Measurements from ENCODE around the gene TMEM150A.
"Not testable (repeated sequence)": the region's sequence is repeated elsewhere in the genome, so short reads cannot be mapped to it uniquely, and the experiment has no call there.

The TMEM150A gene

DNA sequence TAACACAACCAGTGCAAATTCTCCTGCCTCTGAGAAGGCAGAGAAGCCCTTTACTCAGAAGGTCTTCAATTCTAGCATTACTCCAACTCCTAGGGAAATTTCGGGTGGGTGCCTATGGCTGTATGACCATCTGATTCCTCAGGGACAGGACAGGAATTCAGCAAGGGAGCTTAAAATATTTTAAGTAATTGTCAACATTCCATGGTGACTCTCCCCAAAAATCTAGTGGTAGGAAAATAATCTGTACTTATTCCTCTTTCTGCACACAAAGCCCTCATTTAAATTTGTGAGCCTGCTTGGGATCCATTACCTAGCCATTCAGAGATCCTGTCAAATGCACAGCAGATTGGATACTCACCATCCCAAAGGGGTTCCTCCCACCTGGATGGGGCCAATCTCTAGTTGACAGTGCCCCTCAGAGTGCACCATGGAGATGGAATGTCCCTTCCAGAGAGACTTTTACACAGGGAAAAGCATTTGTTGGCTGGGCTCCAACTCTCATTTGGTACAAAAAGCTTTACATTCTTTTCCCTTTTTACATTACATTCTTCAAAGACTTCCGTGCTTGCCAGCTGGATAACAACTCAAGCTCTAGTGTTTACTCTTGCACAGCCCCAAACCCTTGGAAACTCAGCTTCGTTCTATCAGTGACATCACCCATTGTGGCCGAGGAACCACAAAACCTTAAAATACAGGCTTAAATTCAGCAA lies 3.1 kb upstream of the TMEM150A start:
- no peak for DNase-seq (ENCODE audit: extremely low spot score)
- ChIA-PET CTCF (interaction anchor here (1.4 to 3.3 kb wide), 3 partner anchors 21 to 50 kb away, joined by 3 to 11 read pairs (median 5); partner anchors contain the start of gene VAMP5), POLR2A (interaction anchor here (1.1 kb wide), 1 partner anchor 10 kb away, joined by 3 read pairs; the partner anchor contains the start of gene RNF181)
- TF ChIP-seq, protein P1, sequence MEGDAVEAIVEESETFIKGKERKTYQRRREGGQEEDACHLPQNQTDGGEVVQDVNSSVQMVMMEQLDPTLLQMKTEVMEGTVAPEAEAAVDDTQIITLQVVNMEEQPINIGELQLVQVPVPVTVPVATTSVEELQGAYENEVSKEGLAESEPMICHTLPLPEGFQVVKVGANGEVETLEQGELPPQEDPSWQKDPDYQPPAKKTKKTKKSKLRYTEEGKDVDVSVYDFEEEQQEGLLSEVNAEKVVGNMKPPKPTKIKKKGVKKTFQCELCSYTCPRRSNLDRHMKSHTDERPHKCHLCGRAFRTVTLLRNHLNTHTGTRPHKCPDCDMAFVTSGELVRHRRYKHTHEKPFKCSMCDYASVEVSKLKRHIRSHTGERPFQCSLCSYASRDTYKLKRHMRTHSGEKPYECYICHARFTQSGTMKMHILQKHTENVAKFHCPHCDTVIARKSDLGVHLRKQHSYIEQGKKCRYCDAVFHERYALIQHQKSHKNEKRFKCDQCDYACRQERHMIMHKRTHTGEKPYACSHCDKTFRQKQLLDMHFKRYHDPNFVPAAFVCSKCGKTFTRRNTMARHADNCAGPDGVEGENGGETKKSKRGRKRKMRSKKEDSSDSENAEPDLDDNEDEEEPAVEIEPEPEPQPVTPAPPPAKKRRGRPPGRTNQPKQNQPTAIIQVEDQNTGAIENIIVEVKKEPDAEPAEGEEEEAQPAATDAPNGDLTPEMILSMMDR (IDR thresholded peaks at IDR 0.05; ENCODE audit: control extremely low read depth, extremely low read depth, low read depth, missing control alignments) = no peak

DNA sequence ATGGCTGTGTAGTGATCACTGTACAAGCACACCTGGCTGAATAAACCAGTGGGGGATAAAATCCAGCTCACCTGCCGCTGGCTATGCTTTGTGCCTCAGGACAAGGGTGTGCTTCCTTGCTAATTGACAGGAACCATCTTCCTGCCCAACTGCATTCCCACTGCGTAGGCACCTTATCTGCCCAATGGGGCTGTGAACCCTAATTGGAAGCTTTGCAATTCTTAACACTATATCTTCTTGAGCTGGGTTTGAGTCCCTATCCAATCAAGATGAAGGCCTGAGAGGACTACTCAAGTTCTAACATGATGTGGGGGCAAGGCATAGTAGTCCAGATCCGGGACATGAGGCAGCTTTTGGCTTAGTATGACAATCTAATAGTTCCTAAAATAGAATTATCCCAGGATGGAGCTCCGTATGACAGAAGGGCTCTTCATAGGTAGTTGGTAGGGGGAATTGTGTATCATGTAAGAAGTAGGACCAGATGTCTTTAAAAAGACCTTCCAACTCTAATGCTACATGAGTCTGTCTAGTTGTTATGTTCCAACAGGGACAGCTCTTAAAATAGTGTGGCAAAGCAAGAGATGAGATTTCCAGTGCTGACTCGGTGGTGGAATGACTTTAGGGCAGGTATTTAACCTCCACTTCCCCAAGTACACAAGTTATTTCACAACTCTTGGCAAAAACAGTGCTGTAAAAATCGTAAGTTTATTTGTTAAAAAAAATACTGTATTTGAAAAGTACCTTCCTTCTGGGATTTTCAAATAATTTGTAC lies 2.3 kb upstream of the TMEM150A start:
- CTCF ChIA-PET = interaction anchor here (1.0 to 3.3 kb wide), 4 partner anchors 21 to 50 kb away, joined by 3 to 11 read pairs (median 4); partner anchors contain the start of gene VAMP5
- no peak for DNase-seq (ENCODE audit: extremely low spot score)
- TF ChIP-seq, protein P1 (IDR thresholded peaks at IDR 0.05; ENCODE audit: control extremely low read depth, extremely low read depth, low read depth, missing control alignments) = no peak
- POLR2A ChIA-PET = no interaction called here

DNA sequence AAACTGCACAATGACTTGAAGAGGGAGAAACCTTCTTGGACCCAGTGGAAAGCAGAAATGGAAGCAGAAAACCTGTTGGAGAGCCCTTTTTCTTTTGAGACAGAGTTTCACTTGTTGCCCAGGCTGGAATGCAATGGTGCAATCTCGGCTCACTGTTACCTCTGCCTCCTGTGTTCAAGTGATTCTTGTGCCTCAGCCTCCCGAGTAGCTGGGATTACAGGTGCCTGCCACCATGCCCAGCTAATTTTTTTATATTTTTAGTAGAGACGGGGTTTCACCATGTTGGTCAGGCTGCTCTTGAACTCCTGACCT lies 1.6 kb upstream of the TMEM150A start:
- ChIA-PET POLR2A (interaction anchor here (1.3 kb wide), 1 partner anchor 9 kb away, joined by 4 read pairs; the partner anchor contains the start of gene RNF181), CTCF (interaction anchor here (1.0 to 2.2 kb wide), 2 partner anchors 26 to 49 kb away, joined by 3 to 5 read pairs; no protein-coding TSS in a partner anchor)
- not testable (repeated sequence) for DNase-seq (ENCODE audit: extremely low spot score)

DNA sequence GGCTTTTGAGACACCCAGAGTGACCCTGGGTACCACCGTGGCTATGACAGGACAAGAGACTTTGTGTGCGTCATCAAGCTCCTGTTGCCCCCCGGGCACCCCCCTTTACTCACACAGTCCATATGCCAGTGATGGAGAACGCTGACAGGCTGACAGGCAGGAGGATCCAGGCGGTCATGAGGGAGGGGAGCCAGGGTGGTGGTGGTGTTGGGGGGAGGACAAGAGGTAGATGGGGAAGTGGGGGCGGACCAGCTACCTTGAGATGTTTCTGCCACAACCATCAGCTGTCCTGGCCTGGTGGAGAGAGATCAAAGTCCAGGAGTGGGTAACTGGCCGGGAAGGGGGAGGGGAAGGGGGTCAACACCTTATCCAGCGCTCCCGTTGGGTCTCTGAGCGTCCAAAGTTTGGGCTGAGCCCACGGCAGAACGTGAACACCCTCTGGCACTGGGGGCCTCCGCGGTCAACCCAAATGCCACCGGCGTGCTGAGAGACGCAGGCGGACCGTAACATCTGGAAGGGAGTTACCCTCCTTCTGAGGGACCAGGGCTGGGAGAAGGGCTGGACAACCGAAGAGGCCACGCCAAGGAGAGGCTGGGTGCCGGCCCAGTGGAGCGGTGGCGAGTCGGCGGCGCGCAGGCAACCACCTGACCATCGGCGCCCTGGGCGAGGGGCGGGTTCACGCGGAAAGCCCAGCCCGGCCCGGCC lies 575 bp downstream of the TMEM150A start:
- peak; percentile 48 for DNase-seq (ENCODE audit: extremely low spot score)
- TF ChIP-seq, protein P1 (IDR thresholded peaks at IDR 0.05; ENCODE audit: control extremely low read depth, extremely low read depth, low read depth, missing control alignments) = no peak
- ChIA-PET POLR2A (interaction anchor here (0.7 to 1.7 kb wide), 3 partner anchors 12 to 62 kb away, joined by 3 to 10 read pairs (median 5); partner anchors contain the start of gene MAT2A), CTCF (interaction anchor here (1.2 to 2.2 kb wide), 6 partner anchors 10 to 49 kb away, joined by 3 to 7 read pairs (median 4); partner anchors contain the start of gene C2orf68)

DNA sequence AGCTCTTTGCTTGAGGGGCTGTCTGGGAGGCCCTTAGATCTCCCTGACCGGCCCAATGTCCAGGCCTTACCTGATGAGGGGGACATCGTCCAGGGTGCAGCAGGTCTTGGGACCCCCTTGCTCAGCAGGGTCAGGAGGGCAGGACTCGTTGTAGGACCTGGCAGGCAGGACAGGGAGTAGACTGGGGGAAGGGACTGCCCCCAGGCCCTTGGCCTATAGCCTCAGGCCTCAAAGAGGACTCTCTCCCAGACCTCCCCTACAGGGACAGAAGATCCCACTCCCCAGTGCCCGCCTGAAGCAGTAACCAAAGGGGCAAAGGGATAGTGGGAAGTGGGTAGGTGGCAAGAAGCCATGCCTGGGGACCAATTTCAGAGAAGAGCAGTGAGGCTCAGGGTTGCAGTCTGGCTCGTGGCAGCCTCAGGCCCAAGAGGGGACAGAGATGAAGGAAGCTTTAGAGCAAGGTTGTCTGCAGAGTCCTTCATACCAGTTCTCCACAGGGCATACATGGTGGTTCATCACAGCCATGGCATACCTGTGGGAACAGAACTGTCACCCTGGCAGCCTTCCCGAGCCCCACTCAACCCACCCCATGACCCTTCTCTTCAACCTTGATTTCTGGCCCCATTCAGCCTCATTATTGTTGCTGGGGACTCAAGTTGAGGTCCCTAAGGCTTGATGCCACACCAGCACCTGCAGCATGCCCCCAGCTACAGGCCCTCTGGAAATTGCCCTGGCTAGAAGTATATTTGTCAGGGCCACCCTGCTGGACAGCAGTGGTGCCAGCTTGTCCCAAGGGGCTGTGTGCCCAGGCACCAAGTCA lies 1.3 kb downstream of the TMEM150A start:
- CTCF ChIA-PET = interaction anchor here (1.0 to 1.5 kb wide), 5 partner anchors 9 to 62 kb away, joined by 3 to 4 read pairs (median 3); partner anchors contain the start of gene MAT2A
- TF ChIP-seq, protein P1 (IDR thresholded peaks at IDR 0.05; ENCODE audit: control extremely low read depth, extremely low read depth, low read depth, missing control alignments) = no peak
- POLR2A ChIA-PET = interaction anchor here (0.7 to 1.7 kb wide), 3 partner anchors 11 to 62 kb away, joined by 5 to 10 read pairs (median 6); partner anchors contain the start of genes C2orf68 and MAT2A
- no peak for DNase-seq (ENCODE audit: extremely low spot score)

DNA sequence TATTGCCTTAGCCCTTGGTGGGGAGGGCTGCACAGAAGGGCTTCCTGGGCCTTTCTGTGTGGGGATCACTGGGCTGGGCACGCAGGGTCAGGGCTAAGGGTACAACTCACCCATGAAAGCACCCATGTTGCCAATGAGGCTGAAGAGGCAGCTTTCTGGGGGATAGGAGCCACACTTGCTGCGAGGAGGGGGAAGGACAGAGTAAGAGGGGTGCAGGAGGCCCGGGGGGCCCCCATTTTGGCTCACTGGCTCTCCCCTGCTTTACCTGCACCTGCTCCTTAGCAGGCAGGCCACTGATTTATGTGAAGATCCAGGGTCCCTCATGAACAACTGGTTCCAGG lies 2.3 kb downstream of the TMEM150A start:
- ChIA-PET POLR2A (interaction anchor here (0.7 to 1.5 kb wide), 3 partner anchors 12 to 54 kb away, joined by 3 to 6 read pairs (median 4); partner anchors contain the start of gene C2orf68), CTCF (interaction anchor here (1.0 to 1.3 kb wide), 3 partner anchors 10 to 61 kb away, joined by 3 to 4 read pairs (median 3); partner anchors contain the start of gene MAT2A)
- TF ChIP-seq, protein P1 (IDR thresholded peaks at IDR 0.05; ENCODE audit: control extremely low read depth, extremely low read depth, low read depth, missing control alignments) = no peak
- DNase-seq (ENCODE audit: extremely low spot score) = no peak
